Stimulated activated CD4-positive, alpha-beta T cell treated with anti-CD3 and anti-CD28 coated beads, Interleukin-4, amount 100 ng/mL, for 24 hours (primary cell): ENCODE measurements around the gene CCIN.
"Not testable (repeated sequence)": the region's sequence is repeated elsewhere in the genome, so short reads cannot be mapped to it uniquely, and the experiment has no call there.

Source experiments
- DNase-seq: peaks from one replicate; pipeline ENCODE4 v3.0.0-alpha.2; 2020

Gene CCIN

GRCh38 chr9:36162211-36162738 is 6.9 kb upstream of the CCIN start:
- no peak for DNase-seq

GRCh38 chr9:36163049-36163785 is 6.0 kb upstream of the CCIN start:
- DNase-seq, result no peak

- DNase-seq, result no peak
These were observed 5.4 kb upstream of the CCIN start for GRCh38 chr9:36163786-36164170.

GRCh38 chr9:36164372-36164771 is 4.8 kb upstream of the CCIN start:
- DNase-seq, result no peak

GRCh38 chr9:36164989-36165388 is 4.2 kb upstream of the CCIN start:
- no peak for DNase-seq

- DNase-seq, result no peak
These were observed 3.4 kb upstream of the CCIN start for GRCh38 chr9:36165826-36166167.

GRCh38 chr9:36166168-36166927 is 2.8 kb upstream of the CCIN start:
- peak; percentile 81 for DNase-seq

- no peak for DNase-seq
These were observed 520 bp downstream of the CCIN start for GRCh38 chr9:36169708-36170107.

- DNase-seq, result no peak
These were observed 1.3 kb downstream of the CCIN start for GRCh38 chr9:36170531-36170930.

GRCh38 chr9:36173861-36174260 is 4.7 kb downstream of the CCIN start:
- no peak for DNase-seq

- DNase-seq, result no peak
These were observed 5.1 kb downstream of the CCIN start for GRCh38 chr9:36174271-36174670.

- no peak for DNase-seq
These were observed 5.5 kb downstream of the CCIN start for GRCh38 chr9:36174731-36175130.

- DNase-seq, result not testable (repeated sequence)
These were observed 6.0 kb downstream of the CCIN start for GRCh38 chr9:36175209-36175608.

- not testable (repeated sequence) for DNase-seq
These were observed 7.3 kb downstream of the CCIN start for GRCh38 chr9:36176496-36176895.

GRCh38 chr9:36177571-36177970 is 8.4 kb downstream of the CCIN start:
- no peak for DNase-seq

- DNase-seq, result not testable (repeated sequence)
These were observed 11.1 kb downstream of the CCIN start for GRCh38 chr9:36180243-36180642.

GRCh38 chr9:36187414-36187813 is 18.2 kb downstream of the CCIN start:
- DNase-seq, result no peak

GRCh38 chr9:36188212-36188611 is 19.0 kb downstream of the CCIN start:
- no peak for DNase-seq

GRCh38 chr9:36189976-36190375 is 20.8 kb downstream of the CCIN start:
- DNase-seq, result no peak

- DNase-seq, result peak; percentile 96
These were observed 21.5 kb downstream of the CCIN start, which contains the start of gene CLTA for GRCh38 chr9:36190388-36191289. Gene CLTA, plus strand, starts transcription at chr9:36190921. Its CDS starts 136 bp downstream, at chr9:36191057.

GRCh38 chr9:36191290-36191645 is 22.1 kb downstream of the CCIN start:
- DNase-seq, result peak; percentile 53

GRCh38 chr9:36191686-36192085 is 22.5 kb downstream of the CCIN start:
- DNase-seq, result no peak

GRCh38 chr9:36192196-36192595 is 23.0 kb downstream of the CCIN start:
- DNase-seq, result no peak
